ENCODE measurements around the gene MPHOSPH8.
A peak's percentile ranks its signal among the peaks of the same experiment; 100 is the strongest.
"Not testable (repeated sequence)": the region's sequence is repeated elsewhere in the genome, so short reads cannot be mapped to it uniquely, and the experiment has no call there.

The MPHOSPH8 gene

DNA sequence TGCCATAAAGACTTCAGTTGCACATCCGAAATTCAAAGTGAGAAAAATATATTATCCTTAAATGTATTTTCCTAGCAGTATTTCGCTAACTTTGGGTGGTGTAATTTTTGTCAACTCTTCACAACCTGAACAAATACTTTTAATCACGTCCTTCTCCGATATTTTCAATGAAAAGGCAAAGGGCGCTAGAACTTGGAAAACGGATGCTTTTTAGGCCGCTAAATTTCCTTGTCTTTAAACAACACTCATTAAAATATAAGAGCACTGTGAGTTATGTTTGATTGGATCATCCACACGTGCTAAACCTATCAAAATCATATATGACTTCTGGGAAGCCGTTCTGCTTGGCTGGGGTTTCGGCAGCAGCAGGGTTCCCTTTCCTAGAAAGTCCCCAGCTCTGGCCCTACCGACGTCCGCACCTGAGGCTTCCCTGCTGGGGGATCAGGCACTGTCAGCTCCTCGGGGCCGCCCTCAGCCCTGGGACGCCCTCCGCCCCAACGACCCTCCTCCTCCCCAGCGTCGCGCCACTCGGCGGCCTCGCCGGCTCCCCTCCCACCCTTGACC lies 462 bp upstream of the MPHOSPH8 start:
- DNase-seq, result no peak

DNA sequence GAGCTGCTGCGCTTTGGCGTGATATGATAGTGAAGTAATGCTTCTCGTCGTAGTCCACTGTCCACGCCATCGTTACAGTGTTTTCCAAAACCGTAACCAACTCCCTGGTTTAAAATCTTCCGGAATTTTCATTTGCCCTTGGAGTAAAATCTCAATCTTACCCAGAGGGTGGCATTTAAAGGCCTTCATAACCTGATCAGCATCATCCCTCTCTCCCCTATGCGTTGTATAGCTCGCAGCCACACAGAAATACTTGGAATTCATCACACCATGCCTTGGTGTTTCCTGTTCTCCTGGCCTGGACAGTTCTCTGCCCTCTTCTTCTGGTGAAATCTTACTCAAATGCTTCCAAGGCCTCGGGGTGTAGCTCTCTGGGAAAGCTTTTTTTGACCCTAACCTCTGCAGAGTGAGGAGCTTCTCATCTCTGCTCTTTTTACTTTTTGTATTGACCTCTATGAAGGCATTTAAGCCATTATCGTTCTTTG lies 839 bp downstream of the MPHOSPH8 start:
- DNase-seq, result no peak

DNA sequence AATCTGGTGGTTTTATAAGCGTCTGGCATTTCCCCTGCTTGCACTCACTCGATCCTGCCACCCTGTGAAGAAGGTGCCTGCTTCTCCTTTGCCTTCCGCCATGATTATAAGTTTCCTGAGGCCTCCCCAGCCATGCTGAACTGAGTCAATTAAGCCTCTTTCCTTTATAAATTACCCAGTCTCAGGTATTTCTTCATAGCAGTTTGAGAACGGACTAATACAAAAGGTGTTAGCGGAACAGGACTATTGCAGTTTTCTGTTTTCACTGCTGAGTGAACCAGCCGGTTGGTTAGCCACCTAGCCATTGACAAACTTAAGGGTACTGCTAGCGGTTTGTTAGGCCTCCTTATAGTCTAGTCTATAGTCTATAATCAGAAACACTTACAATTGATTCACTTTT lies 2.5 kb downstream of the MPHOSPH8 start:
- DNase-seq, result not testable (repeated sequence)

DNA sequence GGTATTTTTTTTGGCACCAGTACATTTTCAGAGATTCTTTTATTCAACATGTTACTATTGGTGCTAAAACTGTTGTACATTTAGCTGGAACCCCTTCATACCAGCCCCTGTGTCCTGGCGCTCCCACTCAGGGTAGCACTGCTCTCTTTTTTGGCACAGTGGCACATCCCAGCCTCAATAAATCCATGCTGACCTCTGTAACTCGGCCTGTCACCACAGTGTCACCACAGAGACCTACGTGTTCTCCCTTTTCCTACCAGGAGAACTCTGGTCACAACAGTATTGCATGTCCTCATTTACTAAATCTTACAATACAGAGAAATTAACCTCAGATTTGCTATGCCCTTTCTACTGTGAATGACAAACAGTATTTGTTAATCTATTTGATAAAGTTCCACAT lies 10.2 kb downstream of the MPHOSPH8 start:
- no peak for DNase-seq

DNA sequence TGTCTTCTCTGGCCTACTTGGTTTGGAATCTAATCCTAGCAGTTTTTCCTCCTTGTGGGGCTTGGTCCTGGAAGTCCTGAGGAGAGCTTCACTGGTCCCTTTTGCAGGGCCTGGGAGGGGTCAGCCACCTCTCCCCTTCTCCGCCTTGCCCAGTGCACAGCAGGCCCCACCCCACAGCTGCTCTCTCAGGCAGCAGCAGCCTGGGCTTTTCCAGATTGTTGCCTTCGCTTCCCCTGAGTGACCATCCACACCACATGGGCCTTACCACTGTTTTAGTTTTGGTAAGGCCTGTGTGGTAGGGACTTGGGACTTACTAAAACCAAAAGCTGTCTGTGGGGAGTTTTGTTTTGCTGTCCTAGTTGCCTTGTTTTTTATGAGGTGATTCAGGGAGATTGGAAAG lies 11.5 kb downstream of the MPHOSPH8 start:
- DNase-seq, result no peak

DNA sequence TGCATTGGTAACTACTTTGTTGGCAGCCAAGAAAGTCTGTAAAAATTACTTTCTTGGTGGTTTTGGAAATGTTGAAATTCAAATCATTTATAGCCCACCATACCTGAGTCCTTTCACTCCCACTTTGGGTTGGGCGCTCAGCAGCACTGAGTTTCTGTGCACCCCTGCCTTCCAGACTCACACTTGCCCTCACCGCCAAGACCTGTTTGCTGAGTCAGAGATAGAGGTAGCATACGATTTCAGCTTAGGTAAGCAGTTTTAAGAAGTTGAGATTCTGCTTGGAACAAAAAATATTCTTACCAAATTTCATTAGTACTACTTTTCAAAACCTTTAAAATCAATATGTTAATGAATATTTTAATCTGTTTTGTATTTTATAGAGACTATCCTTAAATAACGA lies 12.6 kb downstream of the MPHOSPH8 start:
- DNase-seq, result no peak

DNA sequence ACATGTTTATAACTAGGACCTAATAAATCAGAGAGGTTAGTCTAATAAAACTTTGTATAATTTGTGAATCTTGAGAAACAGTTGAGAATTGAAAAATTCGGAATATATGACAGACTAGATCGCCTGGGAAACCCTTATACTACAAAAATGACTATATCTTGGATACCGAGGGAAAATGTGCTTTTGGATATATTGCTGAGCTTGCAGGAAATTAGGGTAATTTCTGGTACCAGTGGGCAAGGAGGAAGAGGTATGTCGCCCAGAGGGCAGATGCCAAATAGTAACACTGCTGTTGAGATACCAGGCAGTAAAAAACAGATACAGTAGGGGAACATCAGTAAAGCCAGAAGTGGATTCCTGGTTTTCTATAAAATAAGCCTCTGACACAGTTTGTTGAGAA lies 17.3 kb downstream of the MPHOSPH8 start:
- DNase-seq, result no peak

DNA sequence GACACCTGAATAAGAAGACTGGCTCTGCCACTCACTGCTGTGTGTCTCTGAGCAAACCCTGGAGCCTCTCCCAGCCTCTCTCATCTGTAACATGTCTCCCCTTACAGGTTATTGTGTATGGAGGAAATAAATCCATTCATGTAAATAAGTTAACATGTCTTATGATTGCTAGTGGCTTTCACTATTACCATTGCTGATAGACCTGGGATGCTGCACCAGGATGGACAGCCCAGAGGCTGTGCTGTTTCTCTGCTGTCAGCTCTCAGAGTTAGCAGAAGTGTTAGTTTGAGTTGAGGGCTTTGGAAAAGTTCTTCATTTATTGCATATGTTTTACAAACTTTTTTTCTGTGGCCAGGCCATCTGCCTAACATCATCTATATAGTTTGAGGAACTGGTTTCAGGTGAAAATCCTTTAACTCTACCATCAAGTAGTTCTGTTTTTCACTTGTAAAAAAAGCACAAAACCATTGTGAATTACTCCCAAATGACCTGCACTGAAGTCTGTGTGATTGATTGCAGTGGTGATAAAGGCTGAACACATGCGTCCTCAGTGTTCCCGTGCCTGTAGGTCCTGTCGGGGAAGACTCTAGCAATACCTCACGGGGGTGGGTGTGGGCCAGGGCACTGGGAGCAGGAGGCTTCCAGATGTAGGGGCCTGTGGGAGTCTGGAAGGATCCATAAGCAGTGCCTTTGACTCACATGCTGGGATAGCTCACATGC lies 24.6 kb downstream of the MPHOSPH8 start:
- DNase-seq, result no peak

DNA sequence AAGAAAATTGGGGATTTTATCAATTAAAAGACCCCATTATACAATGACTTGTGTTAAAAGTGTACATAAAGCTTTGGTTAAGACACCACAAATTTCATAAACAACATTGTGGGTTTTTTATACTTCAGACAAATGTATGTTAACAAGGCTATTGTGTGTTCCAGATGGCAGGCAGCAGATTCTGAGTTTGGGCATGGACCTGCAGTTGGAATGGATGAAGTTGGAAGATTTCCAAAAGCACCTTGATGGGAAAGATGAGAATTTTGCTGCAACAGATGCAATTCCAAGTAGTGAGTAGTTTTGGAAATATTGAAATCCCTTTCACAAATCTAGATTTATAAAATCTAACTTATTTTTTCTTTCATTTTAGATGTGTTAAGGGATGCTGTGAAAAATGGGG lies 25.4 kb downstream of the MPHOSPH8 start:
- no peak for DNase-seq

DNA sequence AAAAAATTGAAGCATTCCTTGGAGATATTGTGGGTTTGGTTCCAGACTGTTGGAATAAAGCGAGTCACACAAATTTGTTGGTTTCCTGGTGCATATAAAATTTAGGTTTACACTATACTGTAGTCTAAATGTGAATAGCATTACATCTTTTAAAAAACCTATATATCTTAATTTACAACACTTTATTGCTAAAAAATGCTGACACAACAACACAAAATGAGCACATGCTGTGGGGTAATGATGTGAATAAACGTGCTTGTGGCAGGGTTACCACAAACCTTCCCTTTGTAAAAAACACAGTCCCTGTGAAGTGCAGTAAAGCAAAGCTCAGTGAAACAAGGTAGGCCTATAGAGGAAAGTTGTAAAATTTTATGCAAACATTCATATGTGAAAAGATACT lies 27.7 kb downstream of the MPHOSPH8 start:
- no peak for DNase-seq

DNA sequence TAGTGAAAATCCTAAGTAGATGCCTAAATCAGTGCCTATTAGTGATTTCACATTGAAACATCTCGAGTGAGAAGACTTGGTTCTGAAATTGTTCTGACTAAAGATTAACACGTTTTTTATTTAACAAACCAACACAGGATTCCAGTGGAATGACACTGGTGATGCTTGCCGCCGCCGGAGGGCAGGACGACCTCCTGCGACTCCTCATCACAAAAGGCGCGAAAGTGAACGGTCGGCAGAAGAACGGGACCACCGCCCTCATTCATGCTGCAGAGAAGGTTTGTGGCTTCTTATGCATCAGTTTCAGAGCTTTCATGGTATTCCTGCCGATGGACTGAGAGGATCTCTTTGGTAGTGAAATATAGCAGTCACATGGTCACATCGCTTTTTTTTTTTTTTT lies 28.1 kb downstream of the MPHOSPH8 start:
- DNase-seq, result no peak

DNA sequence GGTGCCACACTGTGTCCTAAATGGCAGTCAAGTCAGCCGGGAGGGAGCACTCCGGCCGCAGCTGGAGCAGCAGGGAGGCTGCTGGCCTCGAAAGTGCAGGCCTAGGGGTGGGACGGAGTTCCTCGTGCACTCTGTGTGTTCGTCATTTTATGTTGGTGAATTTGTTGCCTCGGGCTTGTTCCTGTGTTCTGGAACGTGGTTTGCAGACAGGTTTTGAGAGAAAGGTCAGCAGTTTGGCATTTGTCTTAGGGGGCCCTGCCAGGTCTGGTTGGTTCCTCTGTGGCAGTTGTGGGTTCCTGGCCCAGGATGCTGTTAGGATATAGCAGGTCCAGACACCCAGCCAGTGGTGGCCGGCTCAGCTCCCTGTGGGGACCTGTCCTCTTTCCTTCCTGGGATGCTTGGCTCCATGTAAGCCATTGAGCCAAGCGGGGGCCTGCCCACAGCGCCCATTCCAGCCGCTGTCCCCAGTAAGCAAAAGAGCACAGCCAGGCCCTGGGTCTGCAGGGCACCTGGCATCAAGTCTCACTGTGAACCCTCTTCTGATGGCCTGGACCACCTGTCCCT lies 30.0 kb downstream of the MPHOSPH8 start:
- no peak for DNase-seq

DNA sequence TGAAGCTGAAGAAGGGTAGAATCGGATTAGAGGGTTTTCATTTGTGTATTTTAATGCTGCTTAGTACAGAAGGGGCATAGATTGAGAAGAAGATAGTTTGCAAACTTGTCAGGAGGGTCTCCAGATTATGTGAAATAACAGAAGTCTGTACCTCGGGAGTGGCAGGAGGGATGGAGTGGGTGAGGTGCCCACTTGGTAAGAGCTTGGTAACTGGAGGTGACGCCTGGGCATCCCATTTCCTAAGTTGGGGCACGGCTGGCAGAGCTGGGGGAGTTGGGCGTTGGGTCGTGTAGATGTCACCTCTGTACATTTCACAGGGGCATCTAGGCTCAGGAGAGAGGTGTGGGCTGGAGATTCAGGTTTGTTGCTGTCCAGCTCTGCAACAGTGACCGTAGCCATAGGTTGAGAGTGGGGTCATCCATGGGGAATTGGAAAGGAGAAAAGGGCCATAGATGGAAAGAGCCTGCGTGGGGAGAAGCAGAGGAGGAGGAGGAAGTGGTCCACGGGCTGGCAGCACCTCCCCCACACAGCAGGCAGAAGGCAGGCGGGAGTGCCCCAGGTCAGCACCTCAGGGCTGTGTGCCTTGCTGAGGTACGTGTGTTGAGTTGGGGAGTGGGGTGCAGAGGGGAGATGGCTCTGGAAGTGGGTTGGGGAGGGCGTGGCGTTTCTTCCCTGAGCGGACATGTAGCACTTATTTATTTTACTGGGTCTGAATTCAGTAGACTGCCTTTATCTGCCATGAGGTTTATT lies 31.2 kb downstream of the MPHOSPH8 start:
- no peak for DNase-seq

DNA sequence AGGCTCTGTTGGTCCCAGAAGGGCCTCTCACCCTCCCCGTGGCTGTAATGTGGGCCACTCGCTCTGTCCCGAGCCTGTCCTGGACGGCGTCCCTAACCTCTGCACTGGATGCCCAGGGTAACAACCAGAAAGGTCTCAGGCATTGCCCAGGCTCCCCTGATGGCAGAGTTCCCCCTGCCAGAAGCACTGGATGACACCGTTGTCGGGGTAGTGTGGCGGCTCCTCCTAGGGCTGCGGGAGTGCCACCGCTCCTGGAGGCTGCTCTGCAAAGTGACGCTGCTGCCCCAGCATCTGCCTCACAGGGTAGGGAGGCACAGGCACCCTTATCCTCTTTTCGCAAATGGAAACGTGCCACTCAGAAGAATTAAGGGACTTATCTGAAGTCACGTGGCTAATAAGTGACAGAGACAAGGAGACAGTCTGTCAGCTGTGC lies 32.0 kb downstream of the MPHOSPH8 start:
- DNase-seq, result no peak

DNA sequence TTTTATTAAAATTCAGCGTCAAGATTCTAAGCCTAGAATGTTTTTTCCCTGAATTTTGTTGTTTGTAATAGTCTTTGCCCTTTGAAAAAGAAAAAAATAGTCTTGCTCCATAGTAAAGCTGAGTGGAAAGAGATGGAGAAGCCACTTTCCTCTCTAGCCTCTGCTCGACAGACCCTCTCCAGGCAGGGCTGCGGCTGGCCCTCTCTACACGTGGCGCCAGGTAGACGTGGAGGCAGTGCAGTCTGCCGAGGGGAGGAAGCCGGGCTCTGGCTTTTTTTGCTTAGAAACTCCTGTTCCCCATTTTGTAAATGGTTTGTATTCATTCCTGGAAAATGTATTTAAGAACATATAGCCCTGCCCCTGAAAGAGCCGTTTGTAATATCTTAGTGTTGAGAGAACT lies 35.3 kb downstream of the MPHOSPH8 start:
- no peak for DNase-seq

DNA sequence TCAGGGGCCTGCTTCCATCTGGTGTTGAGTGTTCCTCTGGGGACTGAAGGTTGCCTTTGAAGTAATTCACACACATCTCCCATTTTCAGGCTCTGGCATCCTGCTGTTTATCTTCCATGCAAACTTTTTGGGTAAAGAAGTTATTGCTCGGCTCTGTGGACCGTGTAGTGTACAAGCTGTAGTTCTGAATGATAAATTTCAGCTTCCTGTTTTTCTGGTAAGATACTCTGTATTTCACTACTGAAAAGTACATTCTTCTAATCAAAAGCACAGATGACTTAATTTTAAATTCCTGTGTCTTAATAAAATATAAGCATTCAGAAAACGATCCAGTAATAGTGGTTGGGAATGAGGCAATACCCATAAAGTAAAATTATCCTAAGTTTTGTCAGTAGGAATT lies 36.7 kb downstream of the MPHOSPH8 start:
- DNase-seq, result no peak

DNA sequence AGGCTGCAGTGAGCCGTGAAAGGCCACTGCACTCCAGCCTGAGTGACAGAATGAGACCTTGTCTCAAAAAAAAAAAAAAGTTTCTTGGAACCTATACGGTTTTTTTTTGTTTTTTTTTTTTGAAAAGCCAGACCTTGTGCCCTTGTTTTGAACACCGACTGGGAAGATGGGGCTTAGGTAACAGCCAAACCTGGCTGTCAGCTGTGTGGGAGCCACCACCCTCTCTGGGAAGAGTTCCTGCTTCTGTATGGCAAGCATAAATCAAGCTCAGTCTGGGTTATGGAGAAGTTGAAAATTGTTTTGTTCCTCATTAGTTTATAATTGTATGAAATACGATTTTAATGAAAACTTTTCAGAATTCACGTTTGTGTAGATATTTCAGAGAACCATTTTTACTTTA lies 39.5 kb downstream of the MPHOSPH8 start:
- no peak for DNase-seq

DNA sequence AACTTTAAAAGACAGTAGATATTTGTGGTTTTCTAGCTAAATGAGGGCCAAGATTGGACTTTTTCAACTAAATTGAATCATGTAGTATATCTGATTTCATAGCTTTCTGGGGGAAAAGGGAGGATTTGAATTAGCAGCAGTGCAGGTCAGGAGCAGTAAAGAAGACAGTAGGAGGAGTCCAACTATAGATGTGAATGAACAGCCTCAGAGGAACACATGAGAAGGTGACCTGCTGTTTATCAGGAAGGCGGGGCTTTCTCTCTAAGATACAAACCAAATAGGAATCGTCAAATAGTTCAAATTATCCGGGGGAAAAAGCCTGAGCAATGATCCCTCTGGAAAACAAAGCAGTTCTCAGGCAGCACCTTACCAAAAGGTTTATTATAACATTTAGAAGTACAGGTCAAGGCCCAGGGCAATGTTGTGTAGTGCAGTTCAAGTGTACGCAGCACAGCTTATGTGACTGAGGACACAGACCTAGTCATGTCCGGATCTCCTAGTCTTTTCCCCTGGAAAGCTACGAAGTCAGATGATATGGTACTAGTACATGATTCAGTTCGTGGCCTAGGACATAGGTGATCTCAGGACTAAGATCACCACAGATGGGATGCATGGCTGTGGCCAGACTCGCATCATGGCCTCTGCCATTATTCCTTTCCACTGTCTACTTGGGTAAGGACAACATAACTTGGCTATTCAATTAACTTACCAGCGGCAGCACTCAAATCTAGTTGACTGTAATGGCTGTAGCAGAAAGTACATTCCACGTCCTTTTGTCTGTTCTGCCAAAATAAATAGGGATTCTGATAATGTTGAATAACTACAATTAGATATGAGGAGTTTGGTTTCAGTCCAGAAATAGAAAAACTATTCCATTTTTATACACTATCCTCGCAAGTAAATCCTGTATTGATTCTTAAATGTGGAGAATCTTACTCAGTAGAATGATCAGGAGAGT lies 40.3 kb downstream of the MPHOSPH8 start:
- DNase-seq, result no peak

DNA sequence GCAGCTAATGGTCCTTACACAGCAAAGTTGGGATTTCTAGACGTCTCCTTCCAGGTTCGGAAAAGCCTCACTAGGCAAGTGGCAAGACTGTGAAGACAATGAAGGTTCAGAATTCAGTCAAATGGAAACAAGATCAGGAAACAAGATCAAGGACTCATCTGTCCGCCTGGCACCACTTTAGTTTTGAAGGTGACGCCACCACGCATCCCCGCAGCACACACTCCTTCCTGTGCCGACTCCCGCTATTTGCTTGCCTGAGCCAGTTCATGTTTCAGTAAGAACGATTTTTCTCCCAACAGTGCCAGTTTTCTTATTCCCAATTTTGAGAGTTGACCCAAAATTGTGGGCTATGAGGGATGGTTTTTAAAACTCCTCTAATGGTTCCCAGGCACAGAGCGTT lies 41.4 kb downstream of the MPHOSPH8 start:
- DNase-seq, result no peak

DNA sequence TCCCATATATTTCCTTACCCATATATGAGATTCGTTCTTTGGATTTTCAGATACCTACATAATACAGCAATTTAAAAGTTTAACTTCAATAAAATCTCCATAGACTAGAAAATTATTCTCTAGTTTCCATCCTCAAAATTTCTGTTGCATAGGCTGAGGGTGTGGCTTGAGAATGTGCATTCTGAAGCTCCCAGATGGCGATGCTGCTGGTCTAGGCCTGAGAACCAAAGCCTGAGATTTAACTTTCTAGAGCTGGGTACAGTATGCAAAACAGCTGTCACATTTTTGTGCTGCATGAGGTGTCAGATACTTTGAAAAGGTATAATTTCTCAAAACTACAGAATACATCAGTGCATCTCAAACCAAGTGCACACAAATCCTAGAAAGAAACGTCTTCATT lies 42.7 kb downstream of the MPHOSPH8 start:
- no peak for DNase-seq

DNA sequence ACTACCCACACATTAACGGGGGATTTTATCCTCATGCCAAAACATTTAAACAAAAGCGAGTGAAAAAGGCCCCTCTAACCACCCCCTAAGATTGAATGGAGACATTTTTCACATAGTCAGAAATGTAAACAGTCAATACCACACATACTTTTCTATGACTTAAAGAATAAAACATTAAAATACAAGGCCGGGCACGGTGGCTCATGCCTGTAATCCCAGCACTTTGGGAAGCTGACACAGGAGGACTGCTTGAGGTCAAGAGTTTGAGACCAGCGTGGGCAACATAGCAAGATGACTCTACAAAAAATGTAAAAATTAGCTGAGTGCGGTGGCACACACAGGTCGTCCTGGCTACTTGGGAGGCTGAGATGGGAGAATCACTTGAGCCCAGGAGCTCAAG lies 47.3 kb downstream of the MPHOSPH8 start:
- no peak for DNase-seq

DNA sequence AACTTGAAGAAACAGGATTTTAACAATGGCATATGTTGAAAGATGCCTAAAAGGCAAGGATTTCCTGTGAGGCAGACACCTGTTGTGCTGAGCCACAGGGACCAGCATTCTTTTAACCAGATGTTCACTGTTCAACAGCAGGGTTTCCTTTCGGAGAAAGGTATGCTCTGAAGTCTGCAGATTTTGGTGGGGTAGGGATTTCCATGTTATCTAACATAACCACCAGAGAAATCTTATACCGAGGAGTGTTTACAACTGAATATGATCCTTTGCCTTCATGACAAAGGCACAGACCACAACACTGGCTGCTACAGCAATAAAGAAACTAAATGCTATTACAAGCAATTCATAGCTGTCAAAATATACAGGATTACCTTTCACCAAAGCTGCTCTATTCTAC lies 48.1 kb downstream of the MPHOSPH8 start:
- DNase-seq, result peak; percentile 12

DNA sequence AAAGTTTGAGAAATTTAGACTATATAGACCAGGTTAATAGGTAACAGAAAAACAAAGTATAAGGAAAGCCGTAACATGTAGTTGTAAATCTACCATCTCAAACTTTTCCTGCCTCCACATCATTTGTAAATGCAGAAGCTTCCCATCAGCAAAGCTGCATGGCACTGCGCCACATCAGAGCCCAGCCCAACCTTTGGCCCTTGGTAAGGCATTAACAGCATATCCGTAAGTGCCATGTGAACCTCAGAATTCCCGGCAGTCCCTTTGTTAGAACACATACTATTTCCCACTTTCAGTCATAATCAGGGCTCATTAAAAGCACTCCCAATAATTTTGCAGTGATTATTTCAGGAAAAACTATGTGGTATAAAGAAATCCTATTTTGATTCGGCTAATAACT lies 51.6 kb downstream of the MPHOSPH8 start:
- no peak for DNase-seq
